ENCODE measurements around the gene NAA38.

GRCh38 chr17:7883781-7884386 lies 26.5 kb upstream of the NAA38 start:
- TF ChIP-seq EZH2 (optimal IDR thresholded peaks at IDR 0.05; ENCODE audit: low read depth, low read length) = no peak
- TF ChIP-seq CTCF (IDR thresholded peaks at IDR 0.05; ENCODE audit: low read length) = no peak
